ENCODE measurements around the gene SLC13A4. TPM values are rescaled to one million over a fixed set of nuclear protein-coding genes. Genes with fewer than 3 reads are reported as not detected.

Gene SLC13A4
- total RNA-seq, 1 experiment from 2014 or later = not detected

DNA sequence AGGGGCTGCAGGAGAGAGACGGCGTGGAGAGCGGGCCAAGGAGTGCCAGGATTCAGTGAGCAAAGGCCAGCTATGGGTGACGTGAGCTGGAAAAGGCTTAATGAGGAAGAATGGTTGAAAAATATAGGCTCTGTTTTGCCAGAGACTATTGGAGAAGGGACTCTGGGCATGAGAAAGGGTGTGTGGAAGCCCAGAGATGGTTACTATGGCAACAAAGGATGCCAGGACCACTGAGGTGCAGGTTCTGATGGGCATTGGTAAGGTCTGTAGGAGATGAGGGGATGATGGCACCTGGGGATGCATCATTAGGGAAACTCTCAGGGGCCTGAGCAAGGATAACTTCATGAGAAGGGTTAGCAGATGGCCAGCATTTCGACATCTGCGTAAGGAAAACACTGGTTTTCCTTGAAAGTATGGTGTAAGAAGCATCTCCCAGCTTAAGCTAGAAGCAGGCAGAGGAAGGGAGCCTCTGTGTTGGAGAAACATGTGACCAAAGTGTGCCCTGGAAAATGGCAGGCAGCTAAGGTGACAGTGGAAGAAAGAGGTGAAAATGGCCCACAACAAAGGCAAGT, 42.2 kb upstream of the SLC13A4 start:
- Mint-ChIP-seq H3K4me1 (ENCODE audit: low read depth, unreplicated experiment) (no peaks in the 10 kb centered on the region), H3K36me3 (ENCODE audit: insufficient read depth, unreplicated experiment) (no peaks in the 10 kb centered on the region)
- no TSS peak for BruUV-seq (replicated peaks)

DNA sequence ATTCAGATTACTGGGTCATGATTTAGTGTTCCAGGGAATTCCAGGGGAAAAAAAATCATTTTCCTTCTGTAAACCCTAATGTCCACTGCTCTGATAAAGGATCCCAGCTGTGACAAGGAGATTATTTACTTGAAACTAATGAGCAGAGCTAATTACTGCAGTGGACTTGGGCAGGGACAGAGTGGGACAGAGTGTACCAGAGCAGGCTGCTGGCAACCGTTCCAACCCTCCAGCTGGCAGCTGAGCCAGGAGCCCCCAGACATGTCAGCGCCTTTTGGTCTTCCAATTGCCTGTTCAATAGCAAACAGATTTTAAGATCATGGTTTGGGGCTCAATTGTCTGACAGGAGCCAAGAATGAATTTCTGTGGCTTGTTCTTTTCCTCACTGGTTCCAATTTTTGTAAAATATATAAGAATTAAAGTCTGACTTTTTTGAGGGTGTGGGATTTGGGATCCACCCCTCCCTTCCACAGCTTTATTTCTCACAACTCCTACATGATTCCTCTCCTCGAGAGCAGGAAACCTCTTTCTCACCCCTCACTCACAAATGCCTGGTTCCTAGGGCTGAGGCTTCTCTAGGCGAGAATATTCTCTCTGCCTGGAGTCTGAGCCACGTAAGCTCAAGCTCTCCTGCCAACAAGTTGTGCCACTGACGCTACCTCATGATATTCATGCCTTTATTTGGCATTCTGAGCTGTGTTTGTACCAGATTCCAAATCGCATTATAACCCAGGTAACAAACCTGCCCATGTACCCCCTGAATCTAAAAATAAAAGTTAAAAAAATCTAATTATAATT, 41.2 kb upstream of the SLC13A4 start:
- TF ChIP-seq, protein P1, sequence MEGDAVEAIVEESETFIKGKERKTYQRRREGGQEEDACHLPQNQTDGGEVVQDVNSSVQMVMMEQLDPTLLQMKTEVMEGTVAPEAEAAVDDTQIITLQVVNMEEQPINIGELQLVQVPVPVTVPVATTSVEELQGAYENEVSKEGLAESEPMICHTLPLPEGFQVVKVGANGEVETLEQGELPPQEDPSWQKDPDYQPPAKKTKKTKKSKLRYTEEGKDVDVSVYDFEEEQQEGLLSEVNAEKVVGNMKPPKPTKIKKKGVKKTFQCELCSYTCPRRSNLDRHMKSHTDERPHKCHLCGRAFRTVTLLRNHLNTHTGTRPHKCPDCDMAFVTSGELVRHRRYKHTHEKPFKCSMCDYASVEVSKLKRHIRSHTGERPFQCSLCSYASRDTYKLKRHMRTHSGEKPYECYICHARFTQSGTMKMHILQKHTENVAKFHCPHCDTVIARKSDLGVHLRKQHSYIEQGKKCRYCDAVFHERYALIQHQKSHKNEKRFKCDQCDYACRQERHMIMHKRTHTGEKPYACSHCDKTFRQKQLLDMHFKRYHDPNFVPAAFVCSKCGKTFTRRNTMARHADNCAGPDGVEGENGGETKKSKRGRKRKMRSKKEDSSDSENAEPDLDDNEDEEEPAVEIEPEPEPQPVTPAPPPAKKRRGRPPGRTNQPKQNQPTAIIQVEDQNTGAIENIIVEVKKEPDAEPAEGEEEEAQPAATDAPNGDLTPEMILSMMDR (IDR thresholded peaks at IDR 0.05; ENCODE audit: unreplicated experiment) = no peak
- intact Hi-C loops (cut with micrococcal nuclease; ENCODE audit: unreplicated experiment) = no loop called here
- no peaks in the 10 kb centered on the region for H3K36me3 Mint-ChIP-seq (ENCODE audit: insufficient read depth, unreplicated experiment)
- BruUV-seq (replicated peaks) = no TSS peak
- H3K9me3 Mint-ChIP-seq (ENCODE audit: low read depth, unreplicated experiment) = no peaks in the 10 kb centered on the region
- H3K27me3 Mint-ChIP-seq (ENCODE audit: unreplicated experiment) = peaks cover 58% of the 10 kb centered on the region
- H3K4me1 Mint-ChIP-seq (ENCODE audit: low read depth, unreplicated experiment) = no peaks in the 10 kb centered on the region
- no peak overlapping the region for H3K27ac Mint-ChIP-seq (ENCODE audit: unreplicated experiment)
- CTCF ChIA-PET = no interaction called here
- no peak overlapping the region for H3K4me3 Mint-ChIP-seq (ENCODE audit: low read depth, unreplicated experiment)
- no peak for DNase-seq

More for the DNA sequence above, 42.2 kb upstream of the SLC13A4 start:
- TF ChIP-seq, protein P1 (IDR thresholded peaks at IDR 0.05; ENCODE audit: unreplicated experiment) = no peak
- H3K27ac Mint-ChIP-seq (ENCODE audit: unreplicated experiment) = no peak overlapping the region
- H3K9me3 Mint-ChIP-seq (ENCODE audit: low read depth, unreplicated experiment) = no peaks in the 10 kb centered on the region
- CTCF ChIA-PET = interaction anchor here (0.9 kb wide), 1 partner anchor 26 kb away, joined by 3 read pairs; no protein-coding TSS in a partner anchor
- H3K4me3 Mint-ChIP-seq (ENCODE audit: low read depth, unreplicated experiment) = no peak overlapping the region
- intact Hi-C loops (cut with micrococcal nuclease; ENCODE audit: unreplicated experiment) = no loop called here
- DNase-seq = no peak
- peaks cover 47% of the 10 kb centered on the region for H3K27me3 Mint-ChIP-seq (ENCODE audit: unreplicated experiment)

DNA sequence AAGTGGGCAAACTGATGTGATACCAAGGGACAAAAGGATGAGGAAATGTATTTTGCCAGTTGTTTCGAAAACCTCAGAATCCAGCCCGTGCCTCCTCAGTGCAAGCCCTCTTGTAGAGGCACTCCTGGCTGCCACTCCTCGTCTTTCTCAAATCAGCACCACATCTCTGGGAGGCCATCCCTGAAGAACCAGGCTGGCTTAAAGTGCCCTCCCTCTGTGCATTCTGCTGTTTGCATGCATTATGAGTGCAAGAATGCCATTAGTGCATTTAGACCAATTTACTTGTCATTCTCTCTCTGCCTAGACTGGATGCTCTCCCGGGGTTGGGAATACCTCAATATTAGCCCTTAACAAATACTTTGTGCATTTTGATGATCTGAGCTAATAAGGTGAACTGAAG, 40.5 kb upstream of the SLC13A4 start:
- TF ChIP-seq, protein P1 (IDR thresholded peaks at IDR 0.05; ENCODE audit: unreplicated experiment) = no peak
- no TSS peak for BruUV-seq (replicated peaks)
- CTCF ChIA-PET = no interaction called here
- H3K36me3 Mint-ChIP-seq (ENCODE audit: insufficient read depth, unreplicated experiment) = no peaks in the 10 kb centered on the region
- H3K27ac Mint-ChIP-seq (ENCODE audit: unreplicated experiment) = no peak overlapping the region
- H3K27me3 Mint-ChIP-seq (ENCODE audit: unreplicated experiment) = peaks cover 65% of the 10 kb centered on the region
- no peaks in the 10 kb centered on the region for H3K4me1 Mint-ChIP-seq (ENCODE audit: low read depth, unreplicated experiment)
- no peak overlapping the region for H3K4me3 Mint-ChIP-seq (ENCODE audit: low read depth, unreplicated experiment)
- intact Hi-C loops (cut with micrococcal nuclease; ENCODE audit: unreplicated experiment) = no loop called here
- no peak for DNase-seq
- no peaks in the 10 kb centered on the region for H3K9me3 Mint-ChIP-seq (ENCODE audit: low read depth, unreplicated experiment)

DNA sequence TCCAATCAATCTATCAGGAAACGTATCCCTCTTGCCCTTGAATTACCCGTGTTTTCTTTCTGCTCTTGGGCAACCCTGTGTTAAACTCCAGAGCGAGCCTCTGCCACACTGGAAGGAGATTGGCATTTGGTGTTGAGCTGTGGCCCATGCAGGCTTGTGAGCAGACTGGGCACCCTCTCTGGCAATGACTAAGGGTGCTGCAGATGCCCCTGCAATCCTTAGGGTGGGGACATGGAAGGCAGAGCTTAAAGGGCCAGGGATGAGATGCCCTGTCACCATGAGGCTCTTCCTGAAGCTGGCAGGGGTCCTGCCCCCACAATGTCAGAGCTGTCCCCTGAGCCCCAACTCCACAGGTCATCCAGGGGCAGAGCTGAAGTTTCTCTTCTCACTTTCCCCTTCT, 40.1 kb upstream of the SLC13A4 start:
- TF ChIP-seq, protein P1 (IDR thresholded peaks at IDR 0.05; ENCODE audit: unreplicated experiment) = no peak
- no peaks in the 10 kb centered on the region for H3K9me3 Mint-ChIP-seq (ENCODE audit: low read depth, unreplicated experiment)
- no peak overlapping the region for H3K27ac Mint-ChIP-seq (ENCODE audit: unreplicated experiment)
- H3K36me3 Mint-ChIP-seq (ENCODE audit: insufficient read depth, unreplicated experiment) = no peaks in the 10 kb centered on the region
- no peaks in the 10 kb centered on the region for H3K4me1 Mint-ChIP-seq (ENCODE audit: low read depth, unreplicated experiment)
- no peak for DNase-seq
- no TSS peak for BruUV-seq (replicated peaks)
- H3K4me3 Mint-ChIP-seq (ENCODE audit: low read depth, unreplicated experiment) = no peak overlapping the region
- CTCF ChIA-PET = no interaction called here
- intact Hi-C loops (cut with micrococcal nuclease; ENCODE audit: unreplicated experiment) = no loop called here
- peaks cover 69% of the 10 kb centered on the region for H3K27me3 Mint-ChIP-seq (ENCODE audit: unreplicated experiment)

All from Calu3 (cell line).